Activated CD4-positive, alpha-beta T cell treated with anti-CD3 and anti-CD28 coated beads, Interleukin-2, amount 10 ng/mL, durations not matched to agents 7 days and 5 days (primary cell): ENCODE measurements around the gene GIPC3. TPM values are rescaled to one million over a fixed set of nuclear protein-coding genes. Genes with fewer than 3 reads are reported as not detected.
A peak's percentile ranks its signal among the peaks of the same experiment; 100 is the strongest.

Source experiments
- CTCF ChIA-PET: fragments of 350-600 bp; sonication (Branson Sonifier 250); formaldehyde crosslinking; loops from one replicate; lab custom pipeline; 2021; ENCODE audit warnings: antibody characterized with exemption; lab: Charles Lee
- POLR2A ChIA-PET: fragments of 350-600 bp; sonication (Branson Sonifier 250); formaldehyde crosslinking; loops from one replicate; lab custom pipeline; 2021; ENCODE audit warnings: antibody characterized with exemption; lab: Charles Lee
- DNase-seq: peaks from one replicate; pipeline ENCODE4 v3.0.0-alpha.2; 2020
- H3K27ac Mint-ChIP-seq: one replicate; pipeline ENCODE4 v1.8.0; 2021; ENCODE audit warnings: mild to moderate bottlenecking, moderate library complexity, mixed read lengths
- H3K27me3 Mint-ChIP-seq: one replicate; pipeline ENCODE4 v1.8.0; 2021; ENCODE audit warnings: mixed read lengths
- H3K36me3 Mint-ChIP-seq: one replicate; pipeline ENCODE4 v1.8.0; 2021; ENCODE audit warnings: low read depth, mixed read lengths
- H3K4me1 Mint-ChIP-seq: one replicate; pipeline ENCODE4 v1.8.0; 2021; ENCODE audit warnings: mixed read lengths
- H3K4me3 Mint-ChIP-seq: one replicate; pipeline ENCODE4 v1.8.0; 2021; ENCODE audit warnings: mild to moderate bottlenecking, moderate library complexity, mixed read lengths
- H3K9me3 Mint-ChIP-seq: one replicate; pipeline ENCODE4 v1.8.0; 2021; ENCODE audit warnings: mixed read lengths
- total RNA-seq, 2 experiments: library from RNA; stranded (reverse); gene quantifications; one replicate each; pipeline ENCODE4 v1.2.3, GENCODE V29; 2021

The GIPC3 gene
- total RNA-seq, 2 experiments from 2014 or later: 0.57 to 0.71 TPM

DNA sequence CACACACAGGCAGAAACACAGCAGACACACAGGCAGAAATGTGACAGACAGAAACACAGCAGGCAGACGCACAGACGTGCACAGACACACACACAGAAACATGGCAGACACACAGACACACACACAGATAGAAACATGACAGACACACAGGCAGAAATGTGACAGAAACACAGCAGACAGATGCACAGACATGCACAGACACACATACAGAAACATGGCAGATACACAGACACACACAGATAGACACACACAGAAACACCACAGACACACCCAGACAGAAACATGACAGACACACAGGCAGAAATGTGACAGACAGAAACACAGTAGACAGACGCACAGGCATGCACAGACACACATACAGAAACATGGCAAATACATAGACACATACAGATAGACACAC, 20.1 kb downstream of the GIPC3 start:
- Mint-ChIP-seq H3K27me3 (peaks cover 5% of the 10 kb centered on the region), H3K4me1 (peaks cover 12% of the 10 kb centered on the region), H3K36me3 (no peaks in the 10 kb centered on the region), H3K9me3 (no peaks in the 10 kb centered on the region), H3K27ac (no peak overlapping the region), H3K4me3 (no peak overlapping the region)
- ChIA-PET CTCF (no interaction called here), POLR2A (no interaction called here)
- no peak for DNase-seq

DNA sequence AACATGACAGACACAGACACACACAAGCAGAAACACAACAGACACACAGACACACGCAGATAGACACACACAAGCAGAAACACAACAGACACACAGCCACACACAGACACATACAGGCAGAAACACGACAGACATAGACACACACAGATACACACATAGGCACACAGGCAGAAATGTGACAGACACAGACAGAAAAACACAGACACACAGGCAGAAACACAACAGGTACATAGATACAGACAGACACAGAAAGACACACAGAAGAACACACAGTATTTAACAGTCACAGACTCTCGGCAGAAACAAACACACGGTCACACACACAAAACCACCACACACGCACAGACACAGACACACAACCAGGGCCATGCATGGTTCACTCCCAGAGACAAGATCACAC, 20.5 kb downstream of the GIPC3 start:
- Mint-ChIP-seq H3K4me1 (peaks cover 12% of the 10 kb centered on the region), H3K27me3 (peaks cover 5% of the 10 kb centered on the region), H3K27ac (no peak overlapping the region), H3K4me3 (no peak overlapping the region), H3K36me3 (no peaks in the 10 kb centered on the region), H3K9me3 (no peaks in the 10 kb centered on the region)
- POLR2A ChIA-PET: no interaction called here
- DNase-seq: no peak
- CTCF ChIA-PET: no interaction called here

DNA sequence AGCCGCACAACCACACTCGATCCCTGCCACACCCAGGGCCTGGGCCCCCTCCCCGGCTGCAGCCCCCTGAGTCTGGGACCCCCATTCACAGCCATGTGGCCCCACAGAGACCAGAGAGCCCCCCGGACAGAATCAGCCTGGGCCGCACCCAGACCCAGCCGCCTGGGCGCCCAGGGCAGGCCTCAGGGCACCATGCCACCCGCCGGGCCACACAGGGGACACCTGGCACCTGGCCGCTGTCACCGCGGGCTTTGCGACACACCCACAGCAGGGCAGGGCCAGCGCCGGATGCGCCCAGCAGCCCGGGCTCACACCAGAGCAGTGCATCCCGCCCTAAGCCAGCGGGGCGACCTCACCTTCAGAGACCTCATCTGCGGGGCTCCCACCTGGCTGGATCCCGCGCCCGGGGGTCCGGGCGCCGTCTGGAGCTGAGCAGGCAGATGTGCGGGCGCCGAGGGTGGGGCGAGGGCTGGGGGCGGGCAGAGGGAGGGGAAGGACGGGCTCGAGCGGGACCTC, 21.0 kb downstream of the GIPC3 start:
- Mint-ChIP-seq H3K36me3 (no peaks in the 10 kb centered on the region), H3K27me3 (peaks cover 5% of the 10 kb centered on the region), H3K9me3 (no peaks in the 10 kb centered on the region), H3K27ac (no peak overlapping the region), H3K4me3 (peak overlapping the region; percentile 44), H3K4me1 (peaks cover 12% of the 10 kb centered on the region)
- ChIA-PET CTCF (no interaction called here), POLR2A (no interaction called here)
- peak; percentile 27 for DNase-seq

DNA sequence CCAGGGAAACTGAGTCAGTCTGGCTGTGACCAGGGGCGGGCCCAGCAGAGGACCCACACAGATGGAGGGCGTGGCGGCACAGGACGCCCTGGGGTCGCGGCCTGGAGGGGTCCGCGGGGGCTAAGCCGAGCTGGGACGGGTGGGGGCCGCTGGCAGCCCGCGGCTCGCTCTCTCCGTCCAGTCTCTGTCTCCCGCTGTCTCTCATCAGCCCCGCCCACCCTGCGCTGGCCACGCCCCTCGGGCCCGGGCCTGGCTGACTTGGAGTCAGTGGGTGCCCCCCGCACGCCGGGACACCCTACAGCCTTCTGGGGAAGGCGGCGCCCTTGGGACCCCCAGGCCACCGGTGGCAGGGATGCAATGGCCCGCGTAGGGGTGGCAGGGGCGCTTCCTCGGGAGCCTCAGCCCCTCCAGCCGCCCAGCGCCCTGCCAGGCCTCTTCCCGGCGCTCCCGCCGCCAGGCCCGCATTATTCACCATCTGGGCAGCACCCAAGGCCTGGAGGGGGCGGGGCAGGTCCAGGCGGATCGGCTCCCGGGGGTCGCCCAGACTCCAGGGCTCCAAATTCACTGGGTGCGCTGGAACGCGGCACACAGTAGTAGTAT, 21.5 kb downstream of the GIPC3 start, which contains the start of gene TBXA2R:
Gene TBXA2R (minus strand): TSS at position 186 of the 600 bp plus-strand sequence. CDS start 6,241 bp downstream, outside the sequence.
- H3K4me3 Mint-ChIP-seq: peak within 1 kb of the TSS; percentile 44

DNA sequence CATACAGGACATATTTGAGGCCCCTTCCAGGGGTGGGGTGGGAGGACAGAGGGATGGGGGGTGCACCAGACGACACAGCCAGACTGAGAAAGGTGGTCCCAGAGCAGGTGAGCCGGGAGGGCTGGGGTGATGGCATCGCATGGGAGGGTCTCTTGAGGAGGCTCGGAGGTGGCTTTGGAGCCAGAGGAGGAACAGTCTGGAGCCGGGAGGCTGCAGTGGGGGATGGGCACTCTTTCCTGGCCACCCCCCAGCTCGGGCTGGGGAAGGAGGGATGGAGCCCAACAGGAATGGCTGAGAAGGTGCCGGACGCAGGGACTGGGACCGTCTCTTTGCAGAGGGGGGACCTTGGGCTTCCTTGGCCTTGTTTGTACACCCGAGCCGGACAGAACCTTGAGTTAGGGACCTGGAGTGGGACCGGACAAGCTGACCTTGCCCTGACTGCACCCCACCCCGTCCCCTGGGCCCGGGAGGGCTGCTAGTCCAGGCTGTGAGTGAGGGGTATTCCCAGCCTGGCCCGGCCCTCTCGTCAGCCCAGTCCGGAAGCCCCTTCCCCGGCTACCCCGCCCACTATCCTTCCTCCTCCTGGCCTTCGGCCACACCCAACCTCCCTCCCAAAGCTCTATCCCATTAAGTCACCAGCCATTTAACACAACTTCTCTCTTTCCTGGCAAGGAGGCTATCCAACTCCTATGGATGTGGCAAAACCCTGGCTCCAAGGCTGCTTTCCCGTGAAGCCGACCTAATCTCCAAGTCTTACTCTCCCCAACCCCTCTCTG, 22.2 kb downstream of the GIPC3 start:
- DNase-seq: no peak
- Mint-ChIP-seq H3K4me1 (peaks cover 12% of the 10 kb centered on the region), H3K4me3 (no peak overlapping the region), H3K36me3 (peaks cover 4% of the 10 kb centered on the region), H3K27me3 (peaks cover 5% of the 10 kb centered on the region), H3K9me3 (no peaks in the 10 kb centered on the region), H3K27ac (peak overlapping the region; percentile 66)
- ChIA-PET CTCF (interaction anchor here (0.9 to 1.6 kb wide), 3 partner anchors 14 to 51 kb away, joined by 3 to 4 read pairs (median 4); no protein-coding TSS in a partner anchor), POLR2A (interaction anchor here (0.5 to 0.6 kb wide), 2 partner anchors 10 to 1456 kb away, joined by 3 to 4 read pairs; no protein-coding TSS in a partner anchor)

More for the DNA sequence above, 21.5 kb downstream of the GIPC3 start, which contains the start of gene TBXA2R:
- H3K27ac Mint-ChIP-seq: peak within 1 kb of the TSS; percentile 66
- peaks cover under 1% of the 10 kb centered on the region for H3K36me3 Mint-ChIP-seq
- H3K9me3 Mint-ChIP-seq: no peaks in the 10 kb centered on the region
- peak; percentile 30 for DNase-seq
- POLR2A ChIA-PET: no interaction called here
- H3K4me1 Mint-ChIP-seq: peaks cover 12% of the 10 kb centered on the region
- H3K27me3 Mint-ChIP-seq: peaks cover 5% of the 10 kb centered on the region
- CTCF ChIA-PET: no interaction called here

DNA sequence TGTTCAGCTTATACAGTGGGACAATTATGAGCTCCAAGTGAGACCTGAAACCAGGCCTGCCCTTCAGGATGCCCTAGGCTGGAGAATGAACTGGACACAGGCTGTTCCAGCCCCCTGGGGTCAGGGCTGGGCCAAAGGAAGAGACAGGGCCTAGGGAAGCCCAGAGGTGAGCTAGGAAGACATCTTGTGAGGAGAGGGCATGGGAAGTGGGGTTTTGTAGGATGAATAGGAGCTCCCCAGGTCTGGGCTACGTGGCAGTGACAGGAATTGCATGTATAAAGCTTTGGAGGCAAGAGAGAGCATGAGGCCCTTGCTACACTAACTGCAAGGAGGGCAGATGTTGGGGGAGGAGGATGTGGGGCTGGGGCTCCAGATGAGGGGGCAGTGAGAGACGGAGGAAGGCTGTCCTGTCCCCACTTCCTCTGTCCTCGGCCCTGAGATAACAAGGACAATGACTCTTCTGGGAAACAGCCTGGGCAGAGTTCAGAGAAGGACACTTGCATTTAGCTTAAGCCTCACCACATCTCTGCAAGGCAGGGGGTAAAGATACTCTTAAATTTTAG, 22.9 kb downstream of the GIPC3 start:
- Mint-ChIP-seq H3K27me3 (peaks cover 5% of the 10 kb centered on the region), H3K4me3 (no peak overlapping the region), H3K27ac (no peak overlapping the region), H3K4me1 (peaks cover 12% of the 10 kb centered on the region), H3K36me3 (peaks cover 4% of the 10 kb centered on the region), H3K9me3 (no peaks in the 10 kb centered on the region)
- ChIA-PET POLR2A (interaction anchor here (0.5 kb wide), 1 partner anchor 1456 kb away, joined by 4 read pairs; no protein-coding TSS in a partner anchor), CTCF (interaction anchor here (0.9 to 1.6 kb wide), 3 partner anchors 13 to 52 kb away, joined by 3 to 4 read pairs (median 4); no protein-coding TSS in a partner anchor)
- DNase-seq: no peak

DNA sequence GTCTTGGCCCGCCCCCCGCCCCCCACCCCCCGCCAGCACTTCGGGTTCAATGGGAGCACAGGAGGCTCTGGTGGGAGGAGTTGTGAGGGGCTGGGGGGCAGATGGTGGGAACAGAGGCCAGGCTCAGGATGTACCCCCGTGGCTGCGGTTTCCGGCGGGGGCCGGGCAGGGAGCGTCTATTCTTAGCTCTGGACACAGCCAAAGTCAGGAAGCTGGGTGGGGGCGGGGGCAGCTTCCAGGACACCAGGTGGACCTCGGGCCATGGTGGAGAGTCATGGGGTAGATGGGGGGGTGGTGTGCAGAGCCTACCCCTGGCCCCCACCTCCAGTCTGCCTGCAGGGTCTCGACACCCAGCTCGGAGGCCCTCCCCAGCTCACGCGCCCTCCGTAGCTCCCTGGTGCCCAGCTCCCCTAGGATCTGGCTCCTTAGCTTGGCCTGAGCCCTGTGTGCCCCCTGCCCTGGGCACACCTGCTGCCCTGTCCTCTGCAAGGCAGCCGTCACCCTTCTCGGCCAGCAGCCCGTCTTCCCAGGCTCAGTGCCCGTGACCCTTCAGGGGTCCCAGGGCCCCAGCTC, 23.6 kb downstream of the GIPC3 start:
- ChIA-PET CTCF (interaction anchor here (1.6 kb wide), 1 partner anchor 13 kb away, joined by 4 read pairs; no protein-coding TSS in a partner anchor), POLR2A (no interaction called here)
- Mint-ChIP-seq H3K9me3 (no peaks in the 10 kb centered on the region), H3K4me3 (no peak overlapping the region), H3K36me3 (peaks cover 4% of the 10 kb centered on the region), H3K27ac (no peak overlapping the region), H3K4me1 (peaks cover 12% of the 10 kb centered on the region), H3K27me3 (peaks cover 5% of the 10 kb centered on the region)
- DNase-seq: no peak

DNA sequence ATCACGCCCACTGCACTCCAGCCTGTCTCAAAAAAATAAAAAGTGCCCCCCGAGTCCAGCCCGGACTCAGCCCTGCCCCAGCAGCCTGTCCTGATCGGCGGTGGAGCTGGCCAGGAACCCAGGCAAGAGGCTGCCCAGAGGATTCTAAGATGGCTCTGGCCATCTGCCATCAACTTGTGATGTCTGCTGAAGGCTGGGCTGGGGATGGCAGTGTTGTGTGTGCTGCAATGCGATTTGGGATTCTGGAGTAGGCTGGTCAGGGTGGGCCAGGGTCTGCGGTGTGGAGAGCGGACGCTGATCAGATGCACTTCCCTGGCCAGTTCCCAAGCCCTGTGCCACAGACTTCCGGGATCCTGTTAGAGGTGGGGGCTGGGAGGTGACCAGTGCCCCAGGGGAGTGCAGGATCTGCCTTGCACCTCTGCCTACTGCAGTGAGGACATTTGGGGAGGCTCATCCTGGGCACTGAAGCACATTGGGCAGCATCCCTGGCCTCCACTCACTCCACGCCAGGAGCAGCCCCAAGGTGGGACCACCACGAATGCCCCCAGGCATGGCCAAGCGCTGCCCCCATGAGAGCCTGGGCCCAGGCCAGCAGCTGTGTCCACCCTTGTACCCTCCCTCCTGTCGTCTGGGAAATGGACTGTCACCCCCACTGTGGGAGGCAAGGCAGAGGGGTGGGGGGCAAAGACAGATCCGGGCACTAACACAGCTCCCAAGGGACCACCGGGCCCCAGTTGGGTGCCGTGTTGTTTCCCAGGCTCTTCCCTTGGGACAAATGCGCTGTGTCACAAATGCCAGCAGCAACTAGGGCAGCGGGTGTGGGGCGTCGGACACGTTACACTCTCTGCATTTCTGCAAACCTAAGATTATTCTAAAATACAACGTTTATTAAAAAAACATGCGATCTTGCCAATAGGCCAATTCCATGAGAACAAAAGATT, 24.8 kb downstream of the GIPC3 start:
- DNase-seq: no peak
- Mint-ChIP-seq H3K4me3 (no peak overlapping the region), H3K4me1 (peaks cover 12% of the 10 kb centered on the region), H3K27ac (no peak overlapping the region), H3K36me3 (peaks cover 4% of the 10 kb centered on the region), H3K27me3 (peaks cover 5% of the 10 kb centered on the region), H3K9me3 (no peaks in the 10 kb centered on the region)
- POLR2A ChIA-PET: no interaction called here
- CTCF ChIA-PET: interaction anchor here (0.8 kb wide), 1 partner anchor 56 kb away, joined by 3 read pairs; no protein-coding TSS in a partner anchor

DNA sequence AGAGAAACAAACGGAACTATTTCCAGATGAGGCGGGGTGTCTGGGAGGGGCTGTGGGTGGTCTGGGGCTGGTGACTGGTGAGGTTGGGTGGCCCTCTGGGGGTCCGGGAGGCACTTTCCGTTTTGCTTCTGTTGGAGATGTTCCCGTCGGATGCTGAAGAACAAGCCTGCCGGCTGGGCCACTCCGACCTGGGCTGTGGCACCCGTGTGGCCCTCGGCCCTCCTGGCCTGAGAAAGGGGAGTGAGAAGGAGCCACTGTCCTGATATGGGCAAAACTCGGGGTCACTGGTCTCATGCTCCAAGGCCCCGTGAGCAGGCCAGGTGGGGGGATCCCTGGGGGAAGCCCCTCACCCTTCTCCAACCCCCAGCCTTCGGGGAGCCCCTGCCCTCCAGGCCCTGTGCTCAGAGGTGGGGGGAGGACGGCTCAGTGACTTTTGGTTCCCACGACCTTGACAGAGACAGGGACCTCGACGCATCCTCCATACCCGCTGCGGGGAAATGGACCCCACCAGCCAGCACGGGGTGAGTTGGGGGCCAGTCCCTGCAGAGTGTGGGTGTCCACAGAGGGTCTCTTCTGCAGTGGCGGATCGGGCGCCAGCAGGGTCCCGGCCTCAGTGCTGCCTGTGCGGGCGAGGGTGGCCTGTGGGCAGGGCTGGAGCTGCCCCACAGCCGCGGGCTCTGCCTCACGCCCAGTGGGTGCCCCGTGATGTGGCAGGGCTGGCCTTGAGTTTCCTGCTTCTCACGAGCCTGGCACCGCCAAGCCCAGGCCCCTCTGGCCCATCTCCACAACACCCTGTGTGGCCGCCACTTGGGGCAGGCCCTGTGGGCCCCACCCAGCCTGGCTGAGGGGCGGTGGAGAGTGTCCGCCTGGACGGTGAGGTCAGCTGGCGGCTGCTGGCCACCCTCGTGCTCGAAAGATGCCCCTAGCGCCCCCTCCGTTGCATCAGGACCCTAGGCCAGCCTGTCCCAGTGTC, 25.8 kb downstream of the GIPC3 start:
- DNase-seq: no peak
- ChIA-PET POLR2A (no interaction called here), CTCF (no interaction called here)
- H3K9me3 Mint-ChIP-seq: no peaks in the 10 kb centered on the region
- no peak overlapping the region for H3K4me3 Mint-ChIP-seq
- peaks cover 5% of the 10 kb centered on the region for H3K27me3 Mint-ChIP-seq
- no peak overlapping the region for H3K27ac Mint-ChIP-seq
- H3K36me3 Mint-ChIP-seq: peaks cover 4% of the 10 kb centered on the region
- H3K4me1 Mint-ChIP-seq: peaks cover 12% of the 10 kb centered on the region

DNA sequence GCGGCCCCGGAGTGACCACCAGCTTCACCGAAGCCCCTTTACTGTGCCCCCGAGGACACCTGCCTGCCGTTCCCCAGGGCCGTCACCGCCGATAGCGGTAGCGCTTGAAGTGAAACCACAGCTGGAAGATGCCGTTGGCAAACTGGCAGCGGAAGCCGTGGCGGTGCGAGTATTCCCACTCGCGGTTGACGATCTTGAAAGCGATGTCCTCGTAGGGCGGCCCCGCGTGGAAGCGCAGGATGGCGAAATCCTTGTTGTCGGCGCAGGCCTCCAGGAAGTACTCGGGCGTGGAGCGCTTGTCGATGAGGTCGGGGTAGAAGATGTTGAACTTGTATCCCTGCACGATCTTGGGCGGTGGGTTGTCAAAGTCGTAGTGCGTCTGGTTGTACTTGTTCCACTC, 26.6 kb downstream of the GIPC3 start:
- H3K27ac Mint-ChIP-seq: no peak overlapping the region
- POLR2A ChIA-PET: no interaction called here
- peaks cover 5% of the 10 kb centered on the region for H3K27me3 Mint-ChIP-seq
- peaks cover 12% of the 10 kb centered on the region for H3K4me1 Mint-ChIP-seq
- CTCF ChIA-PET: no interaction called here
- H3K9me3 Mint-ChIP-seq: no peaks in the 10 kb centered on the region
- DNase-seq: no peak
- H3K36me3 Mint-ChIP-seq: peaks cover 4% of the 10 kb centered on the region
- H3K4me3 Mint-ChIP-seq: no peak overlapping the region

DNA sequence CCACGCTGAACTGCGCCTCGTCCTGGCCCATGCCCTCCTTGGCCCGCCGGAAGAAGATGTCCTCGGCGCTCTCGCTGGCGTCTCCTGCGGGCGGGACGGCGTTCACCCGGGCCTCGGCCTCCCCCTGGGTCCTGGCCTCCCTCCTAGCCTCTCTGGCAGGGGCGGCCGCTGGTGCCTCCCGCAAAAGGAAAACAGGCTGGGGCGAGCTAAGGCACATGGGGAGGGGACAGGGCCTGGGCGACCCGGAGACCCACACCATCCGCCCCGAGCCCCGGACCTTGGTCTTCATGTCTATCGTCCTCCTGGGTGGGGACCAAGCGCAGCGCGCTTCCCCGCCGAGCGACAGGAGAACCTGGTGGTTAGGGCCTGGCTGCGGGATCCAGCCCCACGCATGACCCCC, 27.1 kb downstream of the GIPC3 start:
- CTCF ChIA-PET: no interaction called here
- Mint-ChIP-seq H3K4me3 (no peak overlapping the region), H3K36me3 (peaks cover 4% of the 10 kb centered on the region), H3K27me3 (peaks cover 2% of the 10 kb centered on the region), H3K9me3 (no peaks in the 10 kb centered on the region), H3K27ac (no peak overlapping the region), H3K4me1 (peaks cover 13% of the 10 kb centered on the region)
- POLR2A ChIA-PET: no interaction called here
- DNase-seq: no peak
